GM19455 (cell line): ENCODE measurements around the gene IRGM.

ENCODE experiments used
- ATAC-seq: cut with Tn5 transposase; IDR thresholded peaks from one replicate; pipeline ENCODE4 v1.9.1; 2021; ENCODE audit not compliant: unreplicated experiment

IRGM gene

DNA sequence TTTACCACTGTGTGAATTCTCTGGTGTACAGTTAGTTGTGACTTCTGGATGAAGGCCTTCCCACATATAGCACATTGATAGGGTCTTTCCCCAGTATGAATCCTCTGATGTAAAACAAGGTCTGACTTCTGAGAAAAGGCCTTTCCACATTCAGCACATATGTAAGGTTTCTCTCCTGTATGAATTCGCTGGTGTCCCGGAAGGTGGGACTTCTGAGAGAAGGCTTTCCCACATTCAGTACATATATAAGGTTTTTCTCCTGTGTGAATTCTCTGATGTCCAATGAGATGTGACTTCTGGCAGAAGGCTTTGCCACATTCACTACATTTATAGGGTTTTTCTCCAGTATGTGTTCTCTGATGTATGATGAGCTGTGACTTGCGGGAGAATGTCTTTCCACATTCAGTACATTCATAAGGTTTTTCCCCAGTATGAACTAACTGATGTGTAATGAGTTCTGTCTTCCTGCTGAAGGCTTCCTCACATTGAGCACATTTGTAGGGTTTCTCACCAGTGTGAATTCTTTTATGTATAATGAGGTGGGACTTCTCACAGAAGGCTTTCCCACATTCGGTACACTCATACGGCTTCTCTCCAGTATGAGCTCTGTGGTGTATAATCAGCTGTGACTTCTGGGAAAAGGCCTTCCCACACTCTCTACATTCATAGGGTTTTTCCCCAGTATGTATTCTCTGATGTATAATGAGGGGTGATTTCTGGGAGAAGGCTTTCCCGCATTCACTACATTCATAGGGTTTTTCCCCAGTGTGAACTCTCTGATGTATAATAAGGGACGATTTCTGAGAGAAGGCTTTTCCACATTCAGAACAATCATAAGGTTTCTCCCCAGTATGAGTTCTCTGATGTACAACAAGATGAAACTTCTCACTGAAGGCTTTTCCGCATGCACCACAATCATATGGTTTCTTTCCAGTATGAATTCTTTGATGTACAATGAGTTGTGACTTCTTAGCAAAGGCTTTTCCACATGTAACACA, 49.4 kb downstream of the IRGM start:
- ATAC-seq: no peak
